ENCODE results near the gene COMMD3.
A peak's percentile ranks its signal among the peaks of the same experiment; 100 is the strongest.
"Not testable (repeated sequence)": the region's sequence is repeated elsewhere in the genome, so short reads cannot be mapped to it uniquely, and the experiment has no call there.

COMMD3 gene

GRCh38 chr10:22338931-22339330 lies 22.7 kb downstream of the COMMD3 start:
- no peak for DNase-seq (ENCODE audit: low spot score)

- DNase-seq (ENCODE audit: low spot score), result no peak
Observed at GRCh38 chr10:22339761-22340328, 23.7 kb downstream of the COMMD3 start.

- peak; percentile 78 for DNase-seq (ENCODE audit: low spot score)
Observed at GRCh38 chr10:22340329-22341189, 24.4 kb downstream of the COMMD3 start.

GRCh38 chr10:22341190-22341925 lies 25.2 kb downstream of the COMMD3 start:
- no peak for DNase-seq (ENCODE audit: low spot score)

GRCh38 chr10:22341926-22342196 lies 25.7 kb downstream of the COMMD3 start:
- no peak for DNase-seq (ENCODE audit: low spot score)

- DNase-seq (ENCODE audit: low spot score), result no peak
Observed at GRCh38 chr10:22342421-22342820, 26.2 kb downstream of the COMMD3 start.

GRCh38 chr10:22343731-22344130 lies 27.5 kb downstream of the COMMD3 start:
- no peak for DNase-seq (ENCODE audit: low spot score)

GRCh38 chr10:22344249-22344648 lies 28.1 kb downstream of the COMMD3 start:
- no peak for DNase-seq (ENCODE audit: low spot score)

GRCh38 chr10:22344781-22345300 lies 28.7 kb downstream of the COMMD3 start:
- no peak for DNase-seq (ENCODE audit: low spot score)

- no peak for DNase-seq (ENCODE audit: low spot score)
Observed at GRCh38 chr10:22345301-22346095, 29.3 kb downstream of the COMMD3 start, which contains the start of gene SPAG6. SPAG6 (plus strand) TSS chr10:22345496; CDS start chr10:22345612, 116 bp downstream.

- no peak for DNase-seq (ENCODE audit: low spot score)
Observed at GRCh38 chr10:22346096-22346661, 30.0 kb downstream of the COMMD3 start.

GRCh38 chr10:22349755-22350154 lies 33.6 kb downstream of the COMMD3 start:
- no peak for DNase-seq (ENCODE audit: low spot score)

- DNase-seq (ENCODE audit: low spot score), result no peak
Observed at GRCh38 chr10:22351131-22351703, 35.0 kb downstream of the COMMD3 start.

- DNase-seq (ENCODE audit: low spot score), result no peak
Observed at GRCh38 chr10:22356324-22356873, 40.2 kb downstream of the COMMD3 start.

GRCh38 chr10:22357770-22358169 lies 41.6 kb downstream of the COMMD3 start:
- not testable (repeated sequence) for DNase-seq (ENCODE audit: low spot score)

GRCh38 chr10:22363305-22363704 lies 47.1 kb downstream of the COMMD3 start:
- DNase-seq (ENCODE audit: low spot score), result no peak

- no peak for DNase-seq (ENCODE audit: low spot score)
Observed at GRCh38 chr10:22364407-22365140, 48.4 kb downstream of the COMMD3 start.

GRCh38 chr10:22365233-22365632 lies 49.0 kb downstream of the COMMD3 start:
- no peak for DNase-seq (ENCODE audit: low spot score)

- DNase-seq (ENCODE audit: low spot score), result no peak
Observed at GRCh38 chr10:22365644-22366434, 49.7 kb downstream of the COMMD3 start.

- DNase-seq (ENCODE audit: low spot score), result no peak
Observed at GRCh38 chr10:22366435-22366703, 50.2 kb downstream of the COMMD3 start.

Measured in hepatic stellate cell (primary cell).